Measurements from ENCODE around the gene LMOD1. TPM values are rescaled to one million over a fixed set of nuclear protein-coding genes. Genes with fewer than 3 reads are reported as not detected.

Gene LMOD1
- total and polyA plus RNA-seq, 2 donors (not counting 3 experiments of a cell fraction or from before 2014, with no cell fraction given) = 0.19 to 0.33 TPM

- H3K9ac ChIP-seq (replicated peaks; ENCODE audit: extremely low read depth, insufficient read depth, low read length) = no peak overlapping the region
- no peak for FAIRE-seq
- CTCF ChIA-PET = interaction anchor here (1.0 to 6.4 kb wide), 3 partner anchors 12 to 371 kb away, joined by 3 to 49 read pairs (median 5); no protein-coding TSS in a partner anchor
Observed at GRCh38 chr1:201883786-201884185, 62.6 kb downstream of the LMOD1 start.

DNA sequence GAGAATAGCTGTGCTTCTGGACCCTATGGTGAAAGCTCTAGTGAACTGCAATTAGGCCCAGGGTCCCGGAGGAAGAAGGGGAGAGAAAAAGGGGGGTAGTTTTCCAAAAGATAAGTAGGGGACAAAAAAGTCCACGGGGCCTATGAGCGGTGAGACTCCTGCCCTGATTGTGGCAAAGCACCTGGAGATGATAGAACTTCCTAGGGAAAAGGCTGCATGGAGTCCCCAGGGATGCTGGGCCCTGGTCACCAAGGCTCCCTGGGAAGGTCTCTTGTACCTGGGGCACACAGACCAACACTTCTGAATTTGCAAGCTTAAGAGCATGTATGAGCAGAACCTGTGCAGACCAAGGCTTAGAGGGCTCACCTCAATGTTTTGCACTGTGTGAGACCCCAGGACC, 63.1 kb downstream of the LMOD1 start:
- Histone ChIP-seq H3K9me1 (replicated peaks; ENCODE audit: control insufficient read depth, extremely low read depth, insufficient read depth, low read length) (no peaks in the 10 kb centered on the region), H3K27ac (ENCODE audit: insufficient read depth, low read depth, low read length) (no peak overlapping the region), H3K36me3 (ENCODE audit: control insufficient read depth in 2 of 2, extremely low read depth in 1 of 2, insufficient read depth in 2 of 2, low read length in 2 of 2) (peaks cover 0 to under 1% of the 10 kb centered on the region in 2 experiments), H3K79me2 (ENCODE audit: control insufficient read depth, insufficient read depth, low read length) (no peaks in the 10 kb centered on the region), H4K20me1 (replicated peaks; ENCODE audit: control insufficient read depth, extremely low read depth, insufficient read depth, low read length) (no peaks in the 10 kb centered on the region), H3K9ac (replicated peaks; ENCODE audit: extremely low read depth, insufficient read depth, low read length) (no peak overlapping the region), H3K9me3 (replicated peaks; ENCODE audit: control insufficient read depth, insufficient read depth, low read length) (no peaks in the 10 kb centered on the region), H3K27me3 (ENCODE audit: control insufficient read depth in 2 of 2, insufficient read depth in 2 of 2, low read length in 2 of 2) (no peaks in the 10 kb centered on the region), H3K4me2 (ENCODE audit: insufficient read depth, low read length) (no peak overlapping the region), H2AFZ (ENCODE audit: low read depth, low read length) (no peak overlapping the region), H3K4me3 (replicated peaks in 1 of 3; ENCODE audit: insufficient read depth in 1 of 3, low read depth in 1 of 3, low read length in 3 of 3) (no peak overlapping the region), H3K4me1 (ENCODE audit: control insufficient read depth, extremely low read depth, insufficient read depth, low read length) (peaks cover 6% of the 10 kb centered on the region)
- TF ChIP-seq MYC (IDR thresholded peaks at IDR 0.05; ENCODE audit: low read depth, low read length) = no peak
- TF ChIP-seq POLR2AphosphoS5 (IDR thresholded peaks at IDR 0.05; ENCODE audit: insufficient read depth, low read depth, low read length) = no peak
- TF ChIP-seq JUN (IDR thresholded peaks at IDR 0.05; ENCODE audit: borderline replicate concordance, insufficient read depth, insufficient read length, low read depth) = no peak
- TF ChIP-seq FOS (IDR thresholded peaks at IDR 0.05; ENCODE audit: borderline replicate concordance, insufficient read depth, low read length) = no peak
- no peak for TF ChIP-seq GATA2 (IDR thresholded peaks at IDR 0.05; ENCODE audit: insufficient read depth, insufficient read length, low read depth, low read length)
- no peak for TF ChIP-seq EZH2 (IDR thresholded peaks at IDR 0.05; ENCODE audit: borderline replicate concordance, low read depth, low read length, severe bottlenecking)
- no peak for TF ChIP-seq POLR2A (IDR thresholded peaks at IDR 0.05; ENCODE audit: low read depth, low read length)
- TF ChIP-seq, protein P1, sequence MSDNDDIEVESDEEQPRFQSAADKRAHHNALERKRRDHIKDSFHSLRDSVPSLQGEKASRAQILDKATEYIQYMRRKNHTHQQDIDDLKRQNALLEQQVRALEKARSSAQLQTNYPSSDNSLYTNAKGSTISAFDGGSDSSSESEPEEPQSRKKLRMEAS (IDR thresholded peaks at IDR 0.05; ENCODE audit: insufficient read depth, insufficient read length) = no peak
- no peak for TF ChIP-seq CTCF (IDR thresholded peaks at IDR 0.05; ENCODE audit: extremely low read depth in 1 of 2, insufficient read depth in 1 of 2, low read depth in 1 of 2, low read length in 2 of 2)
- dilution Hi-C loops (cut with MboI; ENCODE audit: extremely low pct_ligation_motif_present, low sequenced_read_pairs) (no loop called here), intact Hi-C loops (cut with micrococcal nuclease) (no loop called here)
- BruUV-seq (replicated peaks) = no TSS peak
- DNase-seq (ENCODE audit: low read depth, low spot score) (no peak), FAIRE-seq (no peak)
- ChIA-PET POLR2A (interaction anchor here (0.7 kb wide), 1 partner anchor 89 kb away, joined by 8 read pairs; no protein-coding TSS in a partner anchor), CTCF (interaction anchor here (1.0 to 6.4 kb wide), 3 partner anchors 13 to 370 kb away, joined by 3 to 49 read pairs (median 3); partner anchors contain the start of gene TIMM17A)

More at GRCh38 chr1:201883786-201884185, 62.6 kb downstream of the LMOD1 start:
- BruUV-seq (replicated peaks) = no TSS peak
- Histone ChIP-seq H3K4me3 (replicated peaks in 1 of 3; ENCODE audit: insufficient read depth in 1 of 3, low read depth in 1 of 3, low read length in 3 of 3) (no peak overlapping the region), H2AFZ (ENCODE audit: low read depth, low read length) (no peak overlapping the region), H3K4me2 (ENCODE audit: insufficient read depth, low read length) (no peak overlapping the region), H3K9me3 (replicated peaks; ENCODE audit: control insufficient read depth, insufficient read depth, low read length) (no peaks in the 10 kb centered on the region), H3K27me3 (ENCODE audit: control insufficient read depth in 2 of 2, insufficient read depth in 2 of 2, low read length in 2 of 2) (no peaks in the 10 kb centered on the region), H3K4me1 (ENCODE audit: control insufficient read depth, extremely low read depth, insufficient read depth, low read length) (peaks cover 6% of the 10 kb centered on the region), H4K20me1 (replicated peaks; ENCODE audit: control insufficient read depth, extremely low read depth, insufficient read depth, low read length) (no peaks in the 10 kb centered on the region), H3K36me3 (ENCODE audit: control insufficient read depth in 2 of 2, extremely low read depth in 1 of 2, insufficient read depth in 2 of 2, low read length in 2 of 2) (no peaks in the 10 kb centered on the region), H3K27ac (ENCODE audit: insufficient read depth, low read depth, low read length) (no peak overlapping the region), H3K9me1 (replicated peaks; ENCODE audit: control insufficient read depth, extremely low read depth, insufficient read depth, low read length) (no peaks in the 10 kb centered on the region), H3K79me2 (ENCODE audit: control insufficient read depth, insufficient read depth, low read length) (no peaks in the 10 kb centered on the region)
- DNase-seq (ENCODE audit: low read depth, low spot score) = peak; percentile 30
- dilution Hi-C loops (cut with MboI; ENCODE audit: extremely low pct_ligation_motif_present, low sequenced_read_pairs) (no loop called here), intact Hi-C loops (cut with micrococcal nuclease) (no loop called here)
- POLR2A ChIA-PET = no interaction called here
- TF ChIP-seq, protein P1 (IDR thresholded peaks at IDR 0.05; ENCODE audit: insufficient read depth, insufficient read length) = no peak
- TF ChIP-seq POLR2AphosphoS5 (IDR thresholded peaks at IDR 0.05; ENCODE audit: insufficient read depth, low read depth, low read length) (no peak), FOS (IDR thresholded peaks at IDR 0.05; ENCODE audit: borderline replicate concordance, insufficient read depth, low read length) (no peak), EZH2 (IDR thresholded peaks at IDR 0.05; ENCODE audit: borderline replicate concordance, low read depth, low read length, severe bottlenecking) (no peak), JUN (IDR thresholded peaks at IDR 0.05; ENCODE audit: borderline replicate concordance, insufficient read depth, insufficient read length, low read depth) (no peak), MYC (IDR thresholded peaks at IDR 0.05; ENCODE audit: low read depth, low read length) (no peak), POLR2A (IDR thresholded peaks at IDR 0.05; ENCODE audit: low read depth, low read length) (no peak)

Measured in endothelial cell of umbilical vein (primary cell).